Measurements from ENCODE around the gene ARL1.
A peak's percentile ranks its signal among the peaks of the same experiment; 100 is the strongest.

Gene ARL1

GRCh38 chr12:101407436-101408345 lies at the start of gene ARL1:
Gene ARL1 (minus strand): TSS chr12:101407772. CDS start chr12:101407645, 127 bp downstream.
- TF ChIP-seq, protein P1, sequence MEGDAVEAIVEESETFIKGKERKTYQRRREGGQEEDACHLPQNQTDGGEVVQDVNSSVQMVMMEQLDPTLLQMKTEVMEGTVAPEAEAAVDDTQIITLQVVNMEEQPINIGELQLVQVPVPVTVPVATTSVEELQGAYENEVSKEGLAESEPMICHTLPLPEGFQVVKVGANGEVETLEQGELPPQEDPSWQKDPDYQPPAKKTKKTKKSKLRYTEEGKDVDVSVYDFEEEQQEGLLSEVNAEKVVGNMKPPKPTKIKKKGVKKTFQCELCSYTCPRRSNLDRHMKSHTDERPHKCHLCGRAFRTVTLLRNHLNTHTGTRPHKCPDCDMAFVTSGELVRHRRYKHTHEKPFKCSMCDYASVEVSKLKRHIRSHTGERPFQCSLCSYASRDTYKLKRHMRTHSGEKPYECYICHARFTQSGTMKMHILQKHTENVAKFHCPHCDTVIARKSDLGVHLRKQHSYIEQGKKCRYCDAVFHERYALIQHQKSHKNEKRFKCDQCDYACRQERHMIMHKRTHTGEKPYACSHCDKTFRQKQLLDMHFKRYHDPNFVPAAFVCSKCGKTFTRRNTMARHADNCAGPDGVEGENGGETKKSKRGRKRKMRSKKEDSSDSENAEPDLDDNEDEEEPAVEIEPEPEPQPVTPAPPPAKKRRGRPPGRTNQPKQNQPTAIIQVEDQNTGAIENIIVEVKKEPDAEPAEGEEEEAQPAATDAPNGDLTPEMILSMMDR (conservative IDR thresholded peaks at IDR 0.05; ENCODE audit: low read depth, low read length), result no peak
- H3K4me3 ChIP-seq (ENCODE audit: low read length), result peak within 1 kb of the TSS; percentile 95
- DNase-seq (ENCODE audit: low read depth), result peak; percentile 69

DNA sequence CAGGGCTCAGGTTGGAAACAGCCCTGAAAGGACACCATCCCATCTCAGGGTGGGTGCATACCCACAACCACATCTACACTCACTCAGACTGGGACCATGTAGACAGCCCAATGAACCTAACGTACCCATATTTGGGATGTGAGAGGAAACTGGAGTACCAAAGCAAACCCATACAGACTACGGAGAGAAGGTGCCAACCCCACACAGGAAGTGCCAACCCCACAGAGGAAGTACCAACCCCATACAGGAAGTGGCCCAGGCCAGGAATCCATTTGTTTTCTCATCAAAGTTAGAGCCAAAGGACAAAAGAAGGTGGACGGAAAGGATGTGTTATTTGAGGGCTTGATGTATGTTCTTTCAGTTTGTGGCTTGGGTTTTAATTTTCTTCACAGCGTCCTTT lies 48.1 kb upstream of the ARL1 start:
- TF ChIP-seq, protein P1 (conservative IDR thresholded peaks at IDR 0.05; ENCODE audit: low read depth, low read length), result no peak
- DNase-seq (ENCODE audit: low read depth), result no peak
- H3K4me3 ChIP-seq (ENCODE audit: low read length), result no peak overlapping the region

- DNase-seq (ENCODE audit: low read depth), result no peak
- no peak overlapping the region for H3K4me3 ChIP-seq (ENCODE audit: low read length)
- TF ChIP-seq, protein P1 (conservative IDR thresholded peaks at IDR 0.05; ENCODE audit: low read depth, low read length), result no peak
Observed at GRCh38 chr12:101441461-101442224, 34.1 kb upstream of the ARL1 start.

GRCh38 chr12:101439236-101439635 lies 31.7 kb upstream of the ARL1 start:
- TF ChIP-seq, protein P1 (conservative IDR thresholded peaks at IDR 0.05; ENCODE audit: low read depth, low read length), result no peak
- no peak overlapping the region for H3K4me3 ChIP-seq (ENCODE audit: low read length)
- DNase-seq (ENCODE audit: low read depth), result no peak

- TF ChIP-seq, protein P1 (conservative IDR thresholded peaks at IDR 0.05; ENCODE audit: low read depth, low read length), result no peak
- DNase-seq (ENCODE audit: low read depth), result no peak
- H3K4me3 ChIP-seq (ENCODE audit: low read length), result no peak overlapping the region
Observed at GRCh38 chr12:101436136-101436535, 28.6 kb upstream of the ARL1 start.

DNA sequence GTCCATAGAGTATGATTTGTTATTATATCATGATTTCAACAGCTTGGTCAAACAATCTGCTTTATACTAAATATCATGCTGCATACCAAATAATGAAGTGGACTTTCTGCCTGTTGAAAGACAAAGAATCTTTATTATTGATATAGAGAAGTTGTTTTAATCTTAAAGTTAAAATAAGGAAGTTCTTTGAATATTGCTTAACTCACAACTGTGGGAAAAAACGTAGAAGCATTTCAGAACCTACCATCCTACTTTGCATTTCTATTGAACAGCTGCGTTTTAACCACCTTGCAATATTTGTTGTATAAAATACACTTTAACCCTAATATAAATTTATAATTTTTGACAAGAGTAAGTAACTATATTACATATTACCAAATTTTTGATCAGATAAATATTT lies 22.9 kb upstream of the ARL1 start:
- TF ChIP-seq, protein P1 (conservative IDR thresholded peaks at IDR 0.05; ENCODE audit: low read depth, low read length), result no peak
- no peak for DNase-seq (ENCODE audit: low read depth)
- H3K4me3 ChIP-seq (ENCODE audit: low read length), result no peak overlapping the region

Measured in retinal pigment epithelial cell (primary cell).